Osteocyte (in vitro differentiated cells): ENCODE results near the gene DLG2. TPM values are rescaled to one million over a fixed set of nuclear protein-coding genes. Genes with fewer than 3 reads are reported as not detected.

ENCODE experiments used
- DNase-seq: peaks from one replicate; pipeline ENCODE4 v3.0.0; 2021; ENCODE audit warnings: mixed read lengths; ENCODE audit not compliant: unreplicated experiment; ENCODE audit errors: extremely low spot score
- H3K27ac Mint-ChIP-seq: one replicate; pipeline ENCODE4 v1.8.0; 2021; ENCODE audit warnings: mild to moderate bottlenecking, mixed read lengths; ENCODE audit not compliant: unreplicated experiment
- H3K27me3 Mint-ChIP-seq: one replicate; pipeline ENCODE4 v1.8.0; 2021; ENCODE audit warnings: mixed read lengths; ENCODE audit not compliant: unreplicated experiment
- H3K36me3 Mint-ChIP-seq: one replicate; pipeline ENCODE4 v1.8.0; 2021; ENCODE audit warnings: mixed read lengths; ENCODE audit not compliant: unreplicated experiment
- H3K4me1 Mint-ChIP-seq: one replicate; pipeline ENCODE4 v1.8.0; 2021; ENCODE audit warnings: mixed read lengths; ENCODE audit not compliant: unreplicated experiment
- H3K4me3 Mint-ChIP-seq: one replicate; pipeline ENCODE4 v1.8.0; 2021; ENCODE audit warnings: mild to moderate bottlenecking, moderate library complexity, mixed read lengths; ENCODE audit not compliant: unreplicated experiment
- H3K9me3 Mint-ChIP-seq: one replicate; pipeline ENCODE4 v1.8.0; 2021; ENCODE audit warnings: mixed read lengths; ENCODE audit not compliant: unreplicated experiment
- CTCF ChIP-seq: fragments of 200-600 bp; sonication (generic); IDR thresholded peaks from 2 replicates; pipeline ENCODE4 v1.5.0; 2021; ENCODE audit warnings: antibody characterized with exemption, mild to moderate bottlenecking, moderate library complexity
- total RNA-seq: library from RNA; stranded (reverse); gene quantifications from 2 replicates; pipeline ENCODE4 v1.2.1, GENCODE V29; 2021

DLG2 gene
- total RNA-seq, 1 donor from 2014 or later, result 2.1 TPM

GRCh38 chr11:83715927-83716535 lies 1911.1 kb downstream of the DLG2 start:
- Mint-ChIP-seq H3K27ac (no peak overlapping the region), H3K27me3 (peaks cover 2% of the 10 kb centered on the region), H3K9me3 (no peaks in the 10 kb centered on the region), H3K4me1 (no peaks in the 10 kb centered on the region), H3K36me3 (no peaks in the 10 kb centered on the region), H3K4me3 (no peak overlapping the region)
- no peak for DNase-seq
- TF ChIP-seq CTCF, result no peak

GRCh38 chr11:83713708-83714107 lies 1913.4 kb downstream of the DLG2 start:
- no peak for DNase-seq
- H3K4me3 Mint-ChIP-seq, result no peak overlapping the region
- no peaks in the 10 kb centered on the region for H3K36me3 Mint-ChIP-seq
- H3K27me3 Mint-ChIP-seq, result no peaks in the 10 kb centered on the region
- H3K9me3 Mint-ChIP-seq, result no peaks in the 10 kb centered on the region
- H3K4me1 Mint-ChIP-seq, result no peaks in the 10 kb centered on the region
- TF ChIP-seq CTCF, result no peak
- no peak overlapping the region for H3K27ac Mint-ChIP-seq

DNA sequence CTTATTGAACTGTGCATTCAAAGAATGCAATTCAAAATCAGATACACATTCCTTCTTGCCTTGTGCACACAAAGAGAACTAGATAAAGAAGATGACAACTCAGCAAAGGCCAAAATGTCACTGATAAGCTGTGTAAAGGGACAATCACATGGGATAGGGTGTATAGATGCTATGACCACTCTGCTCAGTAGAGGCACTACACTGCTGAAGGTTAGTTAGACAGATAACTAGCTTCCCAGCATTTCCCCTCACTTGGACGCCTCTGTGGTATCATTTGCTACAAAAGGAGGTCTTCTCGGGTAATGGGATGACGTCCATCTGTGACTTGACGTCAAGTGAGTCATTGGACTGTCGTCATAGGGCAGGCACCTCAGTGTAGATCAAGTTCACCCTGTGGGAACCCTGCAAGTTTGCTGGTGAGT lies 1916.0 kb downstream of the DLG2 start:
- no peaks in the 10 kb centered on the region for H3K36me3 Mint-ChIP-seq
- no peak overlapping the region for H3K27ac Mint-ChIP-seq
- H3K4me3 Mint-ChIP-seq, result no peak overlapping the region
- no peaks in the 10 kb centered on the region for H3K27me3 Mint-ChIP-seq
- no peaks in the 10 kb centered on the region for H3K9me3 Mint-ChIP-seq
- no peak for DNase-seq
- H3K4me1 Mint-ChIP-seq, result no peaks in the 10 kb centered on the region
- TF ChIP-seq CTCF, result no peak

DNA sequence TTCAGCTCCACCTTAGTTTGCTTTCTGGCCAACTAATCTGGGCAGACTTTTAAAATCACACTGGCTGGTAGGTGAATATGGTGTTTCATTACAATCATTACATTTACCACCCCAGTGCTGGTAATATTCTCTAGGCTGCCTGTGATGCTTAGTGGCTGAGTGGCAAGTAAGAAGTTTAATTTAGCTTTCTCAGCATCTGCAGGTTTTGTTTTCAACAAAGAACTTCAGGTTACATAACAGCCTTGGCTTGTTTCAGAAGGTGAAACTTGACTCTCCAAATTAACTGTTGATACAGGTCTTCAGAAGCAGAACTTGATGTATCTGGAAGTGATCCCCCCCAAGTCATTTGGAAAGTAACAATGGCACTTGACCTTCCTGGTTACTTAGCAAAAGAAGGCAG lies 1917.7 kb downstream of the DLG2 start:
- H3K4me3 Mint-ChIP-seq, result no peak overlapping the region
- no peak for DNase-seq
- no peaks in the 10 kb centered on the region for H3K4me1 Mint-ChIP-seq
- H3K27ac Mint-ChIP-seq, result no peak overlapping the region
- TF ChIP-seq CTCF, result no peak
- H3K27me3 Mint-ChIP-seq, result no peaks in the 10 kb centered on the region
- H3K9me3 Mint-ChIP-seq, result no peaks in the 10 kb centered on the region
- H3K36me3 Mint-ChIP-seq, result no peaks in the 10 kb centered on the region

GRCh38 chr11:83706566-83706965 lies 1920.6 kb downstream of the DLG2 start:
- H3K4me3 Mint-ChIP-seq, result no peak overlapping the region
- H3K27me3 Mint-ChIP-seq, result peaks cover 5% of the 10 kb centered on the region
- no peaks in the 10 kb centered on the region for H3K36me3 Mint-ChIP-seq
- H3K4me1 Mint-ChIP-seq, result no peaks in the 10 kb centered on the region
- no peak overlapping the region for H3K27ac Mint-ChIP-seq
- H3K9me3 Mint-ChIP-seq, result no peaks in the 10 kb centered on the region
- no peak for DNase-seq
- no peak for TF ChIP-seq CTCF
